ENCODE data around the gene WDR18.

WDR18 gene

DNA sequence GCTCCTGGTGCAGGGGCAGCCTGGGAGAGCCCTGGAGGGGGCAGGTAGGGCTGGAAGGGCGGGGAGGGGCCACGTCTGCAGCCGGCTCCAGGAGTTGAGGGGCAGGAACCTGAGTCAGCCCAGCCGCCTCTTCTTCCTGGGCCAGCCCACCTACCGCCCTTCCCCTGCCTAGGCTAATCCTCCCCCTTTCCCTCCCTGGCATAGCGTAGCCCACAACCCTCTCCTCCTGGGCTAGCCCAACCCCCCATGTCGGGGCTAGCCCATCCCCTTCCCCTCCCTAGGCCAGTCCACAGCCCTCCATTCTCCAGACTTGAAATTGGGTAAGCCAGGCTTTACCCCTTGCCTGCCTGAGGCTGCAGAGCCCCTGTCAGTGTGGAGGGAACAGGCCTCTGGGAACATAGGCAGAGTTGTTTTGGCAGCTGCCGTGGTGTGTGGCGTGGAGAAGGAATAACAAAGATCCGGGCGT, 20.6 kb upstream of the WDR18 start:
- TF ChIP-seq, protein P1, sequence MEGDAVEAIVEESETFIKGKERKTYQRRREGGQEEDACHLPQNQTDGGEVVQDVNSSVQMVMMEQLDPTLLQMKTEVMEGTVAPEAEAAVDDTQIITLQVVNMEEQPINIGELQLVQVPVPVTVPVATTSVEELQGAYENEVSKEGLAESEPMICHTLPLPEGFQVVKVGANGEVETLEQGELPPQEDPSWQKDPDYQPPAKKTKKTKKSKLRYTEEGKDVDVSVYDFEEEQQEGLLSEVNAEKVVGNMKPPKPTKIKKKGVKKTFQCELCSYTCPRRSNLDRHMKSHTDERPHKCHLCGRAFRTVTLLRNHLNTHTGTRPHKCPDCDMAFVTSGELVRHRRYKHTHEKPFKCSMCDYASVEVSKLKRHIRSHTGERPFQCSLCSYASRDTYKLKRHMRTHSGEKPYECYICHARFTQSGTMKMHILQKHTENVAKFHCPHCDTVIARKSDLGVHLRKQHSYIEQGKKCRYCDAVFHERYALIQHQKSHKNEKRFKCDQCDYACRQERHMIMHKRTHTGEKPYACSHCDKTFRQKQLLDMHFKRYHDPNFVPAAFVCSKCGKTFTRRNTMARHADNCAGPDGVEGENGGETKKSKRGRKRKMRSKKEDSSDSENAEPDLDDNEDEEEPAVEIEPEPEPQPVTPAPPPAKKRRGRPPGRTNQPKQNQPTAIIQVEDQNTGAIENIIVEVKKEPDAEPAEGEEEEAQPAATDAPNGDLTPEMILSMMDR (IDR thresholded peaks at IDR 0.05): no peak
- TF ChIP-seq ZFX (IDR thresholded peaks at IDR 0.05; ENCODE audit: borderline replicate concordance): no peak
- H3K27ac ChIP-seq: no peak overlapping the region

- TF ChIP-seq, protein P1 (IDR thresholded peaks at IDR 0.05): no peak
- no peak for TF ChIP-seq ZFX (IDR thresholded peaks at IDR 0.05; ENCODE audit: borderline replicate concordance)
- no peak overlapping the region for H3K27ac ChIP-seq
Observed at GRCh38 chr19:964116-964520, 20.0 kb upstream of the WDR18 start.

DNA sequence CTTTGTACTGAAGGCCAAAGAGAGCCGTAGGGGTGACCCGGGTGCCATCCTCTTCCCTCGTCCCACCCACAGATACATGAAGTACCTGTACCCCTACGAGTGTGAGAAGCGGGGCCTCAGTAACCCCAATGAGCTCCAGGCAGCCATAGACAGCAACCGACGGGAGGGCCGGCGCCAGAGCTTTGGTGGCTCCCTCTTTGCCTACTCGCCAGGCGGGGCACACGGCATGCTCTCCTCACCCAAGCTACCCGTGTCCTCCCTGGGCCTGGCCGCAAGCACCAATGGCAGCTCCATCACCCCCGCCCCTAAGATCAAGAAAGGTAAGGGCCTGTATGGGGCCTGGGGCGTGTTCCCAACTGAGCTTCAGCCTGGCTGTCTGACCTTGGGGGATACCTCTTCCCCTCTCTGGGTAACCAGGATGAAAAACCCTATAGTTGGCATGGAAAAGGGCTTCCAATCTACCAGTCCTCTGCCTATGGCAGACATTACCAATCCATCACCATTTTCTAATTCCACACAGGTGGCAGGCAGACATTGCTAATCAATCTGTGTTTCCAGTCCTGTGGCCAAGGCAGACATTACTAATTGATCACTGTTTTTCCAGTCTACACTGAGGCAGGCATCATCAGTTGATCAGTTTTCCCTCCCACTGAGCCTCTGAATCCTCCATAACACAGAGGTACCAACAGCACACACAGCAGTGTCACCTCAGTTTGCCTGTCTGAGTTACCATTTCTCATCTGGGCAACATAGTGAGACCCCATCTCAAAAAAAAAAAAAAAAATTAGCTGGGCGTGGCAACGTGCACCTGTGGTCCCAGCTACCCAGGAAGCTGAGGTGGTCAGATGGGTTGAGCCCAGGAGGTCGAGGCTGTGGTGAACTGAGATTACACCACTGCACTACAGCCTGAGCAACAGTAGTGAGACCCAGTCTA, 19.1 kb upstream of the WDR18 start:
- H3K27ac ChIP-seq: no peak overlapping the region

GRCh38 chr19:966485-967088, 17.6 kb upstream of the WDR18 start:
- H3K27ac ChIP-seq: no peak overlapping the region
- TF ChIP-seq ZFX (IDR thresholded peaks at IDR 0.05; ENCODE audit: borderline replicate concordance): no peak
- TF ChIP-seq, protein P1 (IDR thresholded peaks at IDR 0.05): no peak

More for the DNA sequence above, 19.1 kb upstream of the WDR18 start:
- TF ChIP-seq, protein P1 (IDR thresholded peaks at IDR 0.05): no peak
- no peak for TF ChIP-seq ZFX (IDR thresholded peaks at IDR 0.05; ENCODE audit: borderline replicate concordance)

- TF ChIP-seq ZFX (IDR thresholded peaks at IDR 0.05; ENCODE audit: borderline replicate concordance): no peak
- TF ChIP-seq, protein P1 (IDR thresholded peaks at IDR 0.05): peak; percentile 76
- H3K27ac ChIP-seq: no peak overlapping the region
Observed at GRCh38 chr19:970695-971094, 13.4 kb upstream of the WDR18 start.

- TF ChIP-seq, protein P1 (IDR thresholded peaks at IDR 0.05): no peak
- TF ChIP-seq ZFX (IDR thresholded peaks at IDR 0.05; ENCODE audit: borderline replicate concordance): no peak
- H3K27ac ChIP-seq: no peak overlapping the region
Observed at GRCh38 chr19:971795-972194, 12.3 kb upstream of the WDR18 start.

GRCh38 chr19:972281-972680, 11.9 kb upstream of the WDR18 start:
- H3K27ac ChIP-seq: no peak overlapping the region
- no peak for TF ChIP-seq ZFX (IDR thresholded peaks at IDR 0.05; ENCODE audit: borderline replicate concordance)
- TF ChIP-seq, protein P1 (IDR thresholded peaks at IDR 0.05): no peak
